Fibroblast of lung (primary cell): Measurements from ENCODE around the gene SCAF11. TPM values are rescaled to one million over a fixed set of nuclear protein-coding genes. Genes with fewer than 3 reads are reported as not detected.

Experiments
- DNase-seq, 2 donors: peaks; one replicate each; pipeline versions ENCODE4 v3.0.0 to v3.0.0-alpha.2; 2010; ENCODE audit warnings: low read depth in 2 of 2
- H2AFZ ChIP-seq: 2 replicates; pipeline ENCODE4 v1.5.1; 2012; ENCODE audit warnings: low read length, control low read depth, inconsistent platforms
- H3K27ac ChIP-seq: 2 replicates; pipeline ENCODE4 v1.5.1; 2011; ENCODE audit warnings: low read length, control low read depth; ENCODE audit not compliant: insufficient read depth
- H3K27me3 ChIP-seq: 2 replicates; pipeline ENCODE4 v1.5.1; 2011; ENCODE audit warnings: mild to moderate bottlenecking, low read length; ENCODE audit not compliant: control insufficient read depth, insufficient read depth
- H3K36me3 ChIP-seq: 2 replicates; pipeline ENCODE4 v1.5.1; 2011; ENCODE audit warnings: low read length; ENCODE audit not compliant: control insufficient read depth, insufficient read depth
- H3K4me1 ChIP-seq: 2 replicates; pipeline ENCODE4 v1.5.1; 2011; ENCODE audit warnings: low read length; ENCODE audit not compliant: control insufficient read depth, insufficient read depth; ENCODE audit errors: extremely low read depth
- H3K4me2 ChIP-seq: 2 replicates; pipeline ENCODE4 v1.5.1; 2011; ENCODE audit warnings: low read length, control low read depth; ENCODE audit not compliant: insufficient read depth; ENCODE audit errors: extremely low read depth
- H3K4me3 ChIP-seq, 4 experiments: fragments of 200-600 bp in 1 of 4; sonication (generic) in 1 of 4; replicated peaks in 1 of 4; 2 replicates each; pipeline ENCODE4 v1.5.1; 2011 to 2016; ENCODE audit warnings: low read length in 4 of 4, low read depth in 3 of 4, mild to moderate bottlenecking in 3 of 4, control low read depth in 2 of 4, inconsistent platforms in 1 of 4, mixed read lengths in 1 of 4; ENCODE audit not compliant: insufficient read depth in 1 of 4; ENCODE audit errors: control extremely low read depth in 1 of 4
- H3K79me2 ChIP-seq: 2 replicates; pipeline ENCODE4 v1.5.1; 2012; ENCODE audit warnings: mild to moderate bottlenecking, low read length, inconsistent platforms; ENCODE audit not compliant: control insufficient read depth, insufficient read depth
- H3K9ac ChIP-seq: 2 replicates; pipeline ENCODE4 v1.5.1; 2011; ENCODE audit warnings: mild to moderate bottlenecking, low read length, control low read depth; ENCODE audit not compliant: insufficient read depth
- H3K9me3 ChIP-seq: 2 replicates; pipeline ENCODE4 v1.5.1; 2012; ENCODE audit warnings: low read depth, low read length; ENCODE audit not compliant: control insufficient read depth, insufficient read depth
- H4K20me1 ChIP-seq: 2 replicates; pipeline ENCODE4 v1.5.1; 2011; ENCODE audit warnings: low read length; ENCODE audit not compliant: control insufficient read depth, insufficient read depth; ENCODE audit errors: extremely low read depth
- CTCF ChIP-seq, 2 donors: IDR thresholded peaks in 1 of 2; conservative IDR thresholded peaks in 1 of 2; 1 replicate in 1 of 2; 2 replicates in 1 of 2; pipeline ENCODE4 v1.5.1; 2011 to 2012; ENCODE audit warnings: low read length in 2 of 2, control low read depth in 1 of 2, inconsistent platforms in 1 of 2, low read depth in 1 of 2, mild to moderate bottlenecking in 1 of 2
- EZH2 ChIP-seq: IDR thresholded peaks from 2 replicates; pipeline ENCODE4 v1.5.1; 2012; ENCODE audit warnings: low read length, control low read depth, mild to moderate bottlenecking; ENCODE audit errors: missing control alignments
- polyA plus RNA-seq, 2 donors: library from polyadenylated mRNA; depleted of rRNA in 1 of 2; stranded (reverse) in 1 of 2; unstranded in 1 of 2; fragments of >200 nt; gene quantifications; 2 replicates each; pipeline ENCODE4 v1.2.1, GENCODE V29; 2011 to 2012; ENCODE audit warnings: missing spikeins in 1 of 2
- total RNA-seq: library from RNA; depleted of rRNA; stranded (reverse); fragments of >200 nt; gene quantifications from 2 replicates; pipeline ENCODE4 v1.2.1, GENCODE V29; 2014

SCAF11 gene
- total and polyA plus RNA-seq, 2 donors (not counting 1 experiment from before 2014, with no cell fraction given) = 43.8 to 79.4 TPM

GRCh38 chr12:45879363-45879895, 110.9 kb downstream of the SCAF11 start:
- Histone ChIP-seq H2AFZ (no peak overlapping the region), H3K27ac (no peak overlapping the region), H3K36me3 (no peaks in the 10 kb centered on the region), H3K9me3 (no peaks in the 10 kb centered on the region), H3K27me3 (no peaks in the 10 kb centered on the region), H3K4me1 (no peaks in the 10 kb centered on the region), H3K4me3 (no peak overlapping the region), H4K20me1 (no peaks in the 10 kb centered on the region), H3K9ac (no peak overlapping the region), H3K79me2 (no peaks in the 10 kb centered on the region), H3K4me2 (no peak overlapping the region)
- TF ChIP-seq EZH2 (no peak), CTCF (conservative IDR thresholded peaks at IDR 0.05 in 1 of 2, IDR thresholded peaks at IDR 0.05 in 1 of 2; ENCODE audit: low read depth in 1 of 2, low read length in 2 of 2) (no peak)
- no peak for DNase-seq

GRCh38 chr12:45878630-45879255, 111.6 kb downstream of the SCAF11 start:
- no peak overlapping the region for H3K4me2 ChIP-seq
- no peak overlapping the region for H3K27ac ChIP-seq

GRCh38 chr12:45877069-45877468, 113.3 kb downstream of the SCAF11 start:
- H3K27me3 ChIP-seq = no peaks in the 10 kb centered on the region
- no peak overlapping the region for H3K9ac ChIP-seq
- H3K4me3 ChIP-seq = no peak overlapping the region
- H2AFZ ChIP-seq = no peak overlapping the region
- H3K9me3 ChIP-seq = no peaks in the 10 kb centered on the region
- DNase-seq = no peak
- no peak overlapping the region for H3K27ac ChIP-seq
- H3K4me1 ChIP-seq = no peaks in the 10 kb centered on the region
- H4K20me1 ChIP-seq = no peaks in the 10 kb centered on the region
- TF ChIP-seq CTCF (conservative IDR thresholded peaks at IDR 0.05 in 1 of 2, IDR thresholded peaks at IDR 0.05 in 1 of 2; ENCODE audit: low read depth in 1 of 2, low read length in 2 of 2) = no peak
- TF ChIP-seq EZH2 = no peak
- H3K79me2 ChIP-seq = no peaks in the 10 kb centered on the region
- no peaks in the 10 kb centered on the region for H3K36me3 ChIP-seq
- H3K4me2 ChIP-seq = no peak overlapping the region

More at GRCh38 chr12:45878630-45879255, 111.6 kb downstream of the SCAF11 start:
- peak in 1 of 2 donors; percentile 8 for DNase-seq
- Histone ChIP-seq H3K4me3 (no peak overlapping the region), H3K79me2 (no peaks in the 10 kb centered on the region), H2AFZ (no peak overlapping the region), H3K9ac (no peak overlapping the region), H3K27me3 (no peaks in the 10 kb centered on the region), H3K9me3 (no peaks in the 10 kb centered on the region), H4K20me1 (no peaks in the 10 kb centered on the region), H3K36me3 (no peaks in the 10 kb centered on the region), H3K4me1 (no peaks in the 10 kb centered on the region)
- TF ChIP-seq CTCF (conservative IDR thresholded peaks at IDR 0.05 in 1 of 2, IDR thresholded peaks at IDR 0.05 in 1 of 2; ENCODE audit: low read depth in 1 of 2, low read length in 2 of 2) (no peak), EZH2 (no peak)
